Keratinocyte (primary cell): ENCODE results near the gene ASB10. TPM values are rescaled to one million over a fixed set of nuclear protein-coding genes. Genes with fewer than 3 reads are reported as not detected.

Source experiments
- DNase-seq: peaks from one replicate; pipeline ENCODE4 v3.0.0-alpha.2; 2011; ENCODE audit warnings: low read depth, missing footprints, low spot score
- FAIRE-seq: peaks from 2 replicates; lab custom pipeline; 2011; peaks lifted over from hg19 to GRCh38; lab: Jason Lieb, UNC
- H2AFZ ChIP-seq: 2 replicates; pipeline ENCODE4 v1.6.0; 2012; ENCODE audit warnings: low read length, control low read depth, inconsistent platforms; ENCODE audit not compliant: control insufficient read depth
- H3K27ac ChIP-seq: 2 replicates; pipeline ENCODE4 v1.5.1; 2011; ENCODE audit warnings: low read length; ENCODE audit not compliant: control insufficient read depth, insufficient read depth
- H3K27me3 ChIP-seq: 3 replicates; pipeline ENCODE4 v1.6.0; 2011; ENCODE audit warnings: low read length; ENCODE audit not compliant: control insufficient read depth, insufficient read depth; ENCODE audit errors: extremely low read depth
- H3K36me3 ChIP-seq, 2 experiments: 2 replicates in 1 of 2; 3 replicates in 1 of 2; pipeline ENCODE4 v1.5.1; 2011; ENCODE audit warnings: low read length in 2 of 2, mild to moderate bottlenecking in 1 of 2; ENCODE audit not compliant: control insufficient read depth in 2 of 2, insufficient read depth in 2 of 2; ENCODE audit errors: extremely low read depth in 1 of 2
- H3K4me1 ChIP-seq: 3 replicates; pipeline ENCODE4 v1.5.1; 2011; ENCODE audit warnings: low read length; ENCODE audit not compliant: control insufficient read depth, insufficient read depth; ENCODE audit errors: extremely low read depth
- H3K4me2 ChIP-seq: 3 replicates; pipeline ENCODE4 v1.6.0; 2011; ENCODE audit warnings: low read depth, low read length; ENCODE audit not compliant: control insufficient read depth, insufficient read depth; ENCODE audit errors: extremely low read depth
- H3K4me3 ChIP-seq, 3 experiments: fragments of 200-600 bp in 1 of 3; sonication (generic) in 1 of 3; 2 replicates in 2 of 3; 3 replicates in 1 of 3; pipeline ENCODE4 v1.5.1; 2011 to 2016; ENCODE audit warnings: low read length in 3 of 3, mild to moderate bottlenecking in 3 of 3, control low read depth in 2 of 3, inconsistent platforms in 1 of 3, low read depth in 1 of 3, mixed read lengths in 1 of 3, mixed run types in 1 of 3, moderate library complexity in 1 of 3; ENCODE audit not compliant: control insufficient read depth in 2 of 3, insufficient read depth in 2 of 3; ENCODE audit errors: extremely low read depth in 1 of 3
- H3K79me2 ChIP-seq: 2 replicates; pipeline ENCODE4 v1.6.0; 2012; ENCODE audit warnings: low read length; ENCODE audit not compliant: control insufficient read depth, insufficient read depth
- H3K9ac ChIP-seq: 3 replicates; pipeline ENCODE4 v1.6.0; 2011; ENCODE audit warnings: low read length; ENCODE audit not compliant: control insufficient read depth, insufficient read depth; ENCODE audit errors: extremely low read depth
- H3K9me1 ChIP-seq: 3 replicates; pipeline ENCODE4 v1.6.0; 2011; ENCODE audit warnings: low read length; ENCODE audit not compliant: control insufficient read depth, insufficient read depth; ENCODE audit errors: extremely low read depth
- H3K9me3 ChIP-seq: 2 replicates; pipeline ENCODE4 v1.5.1; 2012; ENCODE audit warnings: low read depth, low read length; ENCODE audit not compliant: control insufficient read depth
- H4K20me1 ChIP-seq: 3 replicates; pipeline ENCODE4 v1.6.0; 2011; ENCODE audit warnings: low read length; ENCODE audit not compliant: control insufficient read depth, insufficient read depth; ENCODE audit errors: extremely low read depth
- CTCF ChIP-seq, 3 experiments: IDR thresholded peaks in 1 of 3; conservative IDR thresholded peaks in 1 of 3; optimal IDR thresholded peaks in 1 of 3; 2 replicates in 2 of 3; 3 replicates in 1 of 3; pipeline versions ENCODE3 to v1.5.1; 2011; ENCODE audit warnings: low read length in 3 of 3, mild to moderate bottlenecking in 3 of 3, moderate library complexity in 2 of 3, control low read depth in 1 of 3, inconsistent platforms in 1 of 3; ENCODE audit not compliant: insufficient read depth in 2 of 3; ENCODE audit errors: extremely low read depth in 1 of 3
- EZH2 ChIP-seq: IDR thresholded peaks from one replicate; pipeline ENCODE4 v1.6.1; 2012; ENCODE audit warnings: inconsistent platforms, mild to moderate bottlenecking, low read length, moderate library complexity
- dilution Hi-C: fragments of 300-500 bp; cut with MboI; formaldehyde crosslinking; loops from one replicate; pipeline ENCODE4 v1.7.0; 2020; ENCODE audit warnings: low sequenced_read_pairs; ENCODE audit not compliant: extremely low pct_ligation_motif_present
- polyA plus RNA-seq, 5 experiments: library from polyadenylated mRNA; depleted of rRNA in 3 of 5; stranded (reverse) in 3 of 5; stranded (forward) in 1 of 5; unstranded in 1 of 5; fragments of >200 nt; gene quantifications; 1 replicate in 1 of 5; 2 replicates in 3 of 5; 3 replicates in 1 of 5; pipeline versions ENCODE4 v1.2.1 to v1.2.3, GENCODE V29; 2011 to 2012; ENCODE audit warnings: missing spikeins in 2 of 5, low read depth in 1 of 5, low replicate concordance in 1 of 5

ASB10 gene
- polyA plus RNA-seq, 1 donor (not counting 4 experiments of a cell fraction or from before 2014, with no cell fraction given), result not detected

- Histone ChIP-seq H3K9me3 (no peaks in the 10 kb centered on the region), H3K4me3 (no peak overlapping the region), H3K9ac (no peak overlapping the region), H3K27me3 (no peaks in the 10 kb centered on the region), H3K9me1 (no peaks in the 10 kb centered on the region), H3K4me2 (no peak overlapping the region), H3K4me1 (peaks cover 20% of the 10 kb centered on the region), H3K27ac (no peak overlapping the region), H3K79me2 (peaks cover 25% of the 10 kb centered on the region), H3K36me3 (peaks cover 32 to 43% of the 10 kb centered on the region in 2 experiments), H4K20me1 (no peaks in the 10 kb centered on the region), H2AFZ (no peak overlapping the region)
- DNase-seq (no peak), FAIRE-seq (no peak)
- no peak for TF ChIP-seq CTCF (optimal IDR thresholded peaks at IDR 0.05 in 1 of 3, IDR thresholded peaks at IDR 0.05 in 1 of 3, conservative IDR thresholded peaks at IDR 0.05 in 1 of 3; ENCODE audit: extremely low read depth in 1 of 3, insufficient read depth in 2 of 3, low read length in 3 of 3)
- dilution Hi-C loops, result no loop called here
These were observed 36.7 kb upstream of the ASB10 start for GRCh38 chr7:151223728-151224127.

DNA sequence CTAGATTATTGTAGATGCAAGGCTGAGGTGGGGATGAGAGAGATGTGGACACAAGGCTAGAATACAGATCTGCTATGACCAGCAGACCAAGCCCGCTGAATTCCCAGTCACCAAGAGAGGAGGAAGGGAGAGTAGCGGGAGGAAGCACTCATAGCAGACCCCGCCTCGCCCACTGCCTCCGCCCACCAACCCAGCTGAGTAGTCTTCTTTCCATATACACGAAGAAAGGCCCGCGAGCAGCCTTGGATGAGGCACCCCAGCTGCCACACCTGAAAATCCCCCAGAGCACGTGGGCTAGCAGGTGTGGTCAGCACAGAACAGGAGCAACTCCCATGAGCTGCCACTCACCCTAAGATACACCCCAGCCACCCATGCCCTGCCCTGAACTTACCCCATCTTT is 31.1 kb upstream of the ASB10 start:
- no peak for TF ChIP-seq EZH2
- no peak for TF ChIP-seq CTCF (optimal IDR thresholded peaks at IDR 0.05 in 1 of 3, IDR thresholded peaks at IDR 0.05 in 1 of 3, conservative IDR thresholded peaks at IDR 0.05 in 1 of 3; ENCODE audit: extremely low read depth in 1 of 3, insufficient read depth in 2 of 3, low read length in 3 of 3)
- no peak overlapping the region for H3K27ac ChIP-seq
- no peak overlapping the region for H3K4me2 ChIP-seq
- H3K9me3 ChIP-seq, result no peaks in the 10 kb centered on the region
- H3K9ac ChIP-seq, result no peak overlapping the region
- no peaks in the 10 kb centered on the region for H3K4me1 ChIP-seq
- H3K4me3 ChIP-seq, result no peak overlapping the region
- FAIRE-seq, result no peak
- dilution Hi-C loops, result no loop called here
- H4K20me1 ChIP-seq, result no peaks in the 10 kb centered on the region
- H3K27me3 ChIP-seq, result no peaks in the 10 kb centered on the region
- H3K9me1 ChIP-seq, result peaks cover 2% of the 10 kb centered on the region
- no peak for DNase-seq
- no peak overlapping the region for H2AFZ ChIP-seq
- H3K36me3 ChIP-seq, result peaks cover 45 to 52% of the 10 kb centered on the region in 2 experiments
- no peaks in the 10 kb centered on the region for H3K79me2 ChIP-seq
